ENCODE results near the gene SLC6A2.

Gene SLC6A2

GRCh38 chr16:55663765-55664677 lies 8.2 kb downstream of the SLC6A2 start:
- DNase-seq (ENCODE audit: low read depth): no peak
- TF ChIP-seq CTCF (IDR thresholded peaks at IDR 0.05; ENCODE audit: control insufficient read depth, extremely low read depth, insufficient read depth): no peak
- H3K4me3 ChIP-seq (ENCODE audit: low read depth, low read length): no peak overlapping the region

DNA sequence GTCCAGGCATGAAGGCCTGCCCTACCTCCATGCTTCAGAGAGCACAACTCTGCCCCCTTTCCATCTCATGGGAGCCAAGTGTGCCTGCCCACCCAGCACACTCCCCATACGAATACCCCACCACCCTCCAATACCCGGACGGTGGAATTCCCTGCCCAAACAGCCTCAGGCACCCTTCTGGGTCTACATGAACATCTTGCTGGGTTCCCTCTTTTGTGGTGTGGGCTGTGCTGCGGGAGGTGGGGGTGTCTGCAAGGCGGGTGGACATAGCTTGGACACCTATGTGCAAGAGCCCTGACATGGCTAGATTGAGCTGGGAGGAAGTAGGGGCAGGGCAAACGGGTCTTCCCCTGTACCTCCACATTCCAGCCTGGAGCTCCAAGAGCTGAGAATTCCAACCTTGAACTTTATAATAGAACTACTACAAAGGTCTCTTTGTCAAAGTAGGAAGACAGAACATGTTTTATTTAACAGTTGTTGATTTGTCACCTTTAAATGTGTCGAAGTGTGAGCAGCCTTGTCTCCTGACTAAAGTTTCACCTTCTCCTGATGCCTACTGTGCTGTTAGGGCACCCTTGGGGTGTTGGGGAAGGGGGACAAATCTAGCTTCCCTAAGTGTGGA lies 9.1 kb downstream of the SLC6A2 start:
- no peak overlapping the region for H3K4me3 ChIP-seq (ENCODE audit: low read depth, low read length)
- TF ChIP-seq CTCF (IDR thresholded peaks at IDR 0.05; ENCODE audit: control insufficient read depth, extremely low read depth, insufficient read depth): no peak
- DNase-seq (ENCODE audit: low read depth): no peak

DNA sequence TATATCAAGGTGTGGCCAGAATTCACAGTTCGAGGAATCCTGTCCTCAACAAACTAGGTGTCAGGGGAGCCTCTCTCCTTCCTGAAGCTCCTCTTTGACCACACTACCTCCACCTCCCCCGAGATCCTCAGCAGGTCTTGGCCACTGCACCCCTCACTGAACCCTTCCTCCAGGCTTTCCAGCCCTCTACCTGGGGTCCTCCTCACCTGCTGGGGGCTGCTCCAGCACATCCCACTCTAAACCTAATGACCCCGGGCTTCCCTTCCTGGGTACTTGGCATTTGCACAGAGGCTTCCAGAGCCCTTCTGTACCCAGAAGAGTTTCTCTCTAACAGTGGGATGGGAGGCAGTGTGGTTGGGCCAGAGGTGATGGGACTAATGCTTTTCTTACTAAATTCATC lies 9.7 kb downstream of the SLC6A2 start:
- DNase-seq (ENCODE audit: low read depth): no peak
- no peak overlapping the region for H3K4me3 ChIP-seq (ENCODE audit: low read depth, low read length)
- no peak for TF ChIP-seq CTCF (IDR thresholded peaks at IDR 0.05; ENCODE audit: control insufficient read depth, extremely low read depth, insufficient read depth)

GRCh38 chr16:55666012-55666411 lies 10.2 kb downstream of the SLC6A2 start:
- DNase-seq (ENCODE audit: low read depth): no peak
- no peak overlapping the region for H3K4me3 ChIP-seq (ENCODE audit: low read depth, low read length)
- TF ChIP-seq CTCF (IDR thresholded peaks at IDR 0.05; ENCODE audit: control insufficient read depth, extremely low read depth, insufficient read depth): no peak

GRCh38 chr16:55667753-55668152 lies 12.0 kb downstream of the SLC6A2 start:
- no peak for TF ChIP-seq CTCF (IDR thresholded peaks at IDR 0.05; ENCODE audit: control insufficient read depth, extremely low read depth, insufficient read depth)
- no peak overlapping the region for H3K4me3 ChIP-seq (ENCODE audit: low read depth, low read length)
- no peak for DNase-seq (ENCODE audit: low read depth)

DNA sequence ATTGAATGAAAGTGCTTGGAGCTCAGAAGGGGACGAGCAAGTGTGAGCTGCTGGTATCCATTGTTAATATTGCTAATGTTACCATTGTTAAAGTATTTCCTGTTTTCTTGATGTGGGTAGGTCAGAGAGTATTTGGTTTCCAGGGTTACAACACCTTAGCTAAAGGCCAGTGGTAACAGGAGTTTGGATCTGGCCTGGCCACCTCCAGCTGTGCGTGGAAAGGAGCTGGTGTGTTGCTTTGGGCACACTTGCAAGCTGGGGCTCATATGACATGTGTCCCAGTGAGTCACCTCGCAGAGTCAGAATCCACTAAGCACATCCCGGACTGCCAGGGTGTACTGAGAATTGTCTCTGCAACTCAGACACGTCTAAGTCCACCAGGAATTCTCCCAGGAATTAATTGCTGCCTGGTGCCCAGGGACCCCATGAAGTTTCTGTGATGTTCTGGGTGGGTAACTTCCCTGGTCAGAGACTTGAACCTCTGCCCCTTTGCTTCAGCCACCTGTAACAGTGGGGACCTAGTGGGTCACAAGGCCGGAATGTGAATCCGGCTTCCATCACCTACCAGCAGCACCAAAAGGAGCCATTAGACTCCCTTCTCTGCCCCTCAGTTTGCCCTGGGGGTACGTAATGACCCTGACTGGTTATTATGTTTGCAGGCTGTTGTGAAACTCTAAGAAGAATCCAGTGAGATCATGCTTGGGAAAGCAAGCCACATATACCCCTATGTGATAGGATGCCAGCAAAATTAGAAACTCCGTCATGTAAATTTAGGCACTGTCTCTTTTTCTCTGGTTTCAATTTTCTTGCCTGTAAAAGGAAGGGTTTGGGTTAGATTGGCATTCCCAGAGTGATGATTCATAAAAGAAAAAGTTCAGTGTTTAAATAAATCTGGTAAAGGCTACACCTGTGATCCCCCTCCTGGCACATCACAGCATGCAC lies 12.8 kb downstream of the SLC6A2 start:
- TF ChIP-seq CTCF (IDR thresholded peaks at IDR 0.05; ENCODE audit: control insufficient read depth, extremely low read depth, insufficient read depth): no peak
- DNase-seq (ENCODE audit: low read depth): no peak
- H3K4me3 ChIP-seq (ENCODE audit: low read depth, low read length): no peak overlapping the region
